ENCODE data around the gene SATB2.

- TF ChIP-seq CTCF (IDR thresholded peaks at IDR 0.05) (no peak), ZFX (IDR thresholded peaks at IDR 0.05; ENCODE audit: borderline replicate concordance) (no peak)
Measured at GRCh38 chr2:199470672-199471442, 13.1 kb upstream of the SATB2 start.
